CD4-positive, alpha-beta T cell treated with Interleukin-4 for 1 hour (primary cell): ENCODE data around the gene SLX4.

Source experiments
- DNase-seq, 2 donors: peaks; one replicate each; pipeline ENCODE4 v3.0.0-alpha.2; 2020 to 2022

SLX4 gene

GRCh38 chr16:3548859-3549258, 62.5 kb downstream of the SLX4 start:
- no peak for DNase-seq

GRCh38 chr16:3548445-3548844, 63.0 kb downstream of the SLX4 start:
- DNase-seq: peak in 1 of 2 donors; percentile 42

- DNase-seq: no peak
Observed at GRCh38 chr16:3546986-3547682, 64.3 kb downstream of the SLX4 start.

- no peak for DNase-seq
Observed at GRCh38 chr16:3542601-3543373, 68.6 kb downstream of the SLX4 start.

GRCh38 chr16:3541527-3542155, 69.8 kb downstream of the SLX4 start:
- DNase-seq: no peak

GRCh38 chr16:3538222-3538621, 73.2 kb downstream of the SLX4 start:
- DNase-seq: no peak

- DNase-seq: no peak
Observed at GRCh38 chr16:3536851-3537250, 74.6 kb downstream of the SLX4 start.

- no peak for DNase-seq
Observed at GRCh38 chr16:3536271-3536731, 75.1 kb downstream of the SLX4 start.

GRCh38 chr16:3534126-3534525, 77.3 kb downstream of the SLX4 start:
- DNase-seq: no peak

GRCh38 chr16:3532741-3533140, 78.7 kb downstream of the SLX4 start:
- DNase-seq: no peak
